ENCODE data around the gene VAT1. TPM values are rescaled to one million over a fixed set of nuclear protein-coding genes. Genes with fewer than 3 reads are reported as not detected.
A peak's percentile ranks its signal among the peaks of the same experiment; 100 is the strongest.

Gene VAT1
- total and polyA plus RNA-seq, 5 donors, result 71.6 to 107 (median 91.3) TPM

DNA sequence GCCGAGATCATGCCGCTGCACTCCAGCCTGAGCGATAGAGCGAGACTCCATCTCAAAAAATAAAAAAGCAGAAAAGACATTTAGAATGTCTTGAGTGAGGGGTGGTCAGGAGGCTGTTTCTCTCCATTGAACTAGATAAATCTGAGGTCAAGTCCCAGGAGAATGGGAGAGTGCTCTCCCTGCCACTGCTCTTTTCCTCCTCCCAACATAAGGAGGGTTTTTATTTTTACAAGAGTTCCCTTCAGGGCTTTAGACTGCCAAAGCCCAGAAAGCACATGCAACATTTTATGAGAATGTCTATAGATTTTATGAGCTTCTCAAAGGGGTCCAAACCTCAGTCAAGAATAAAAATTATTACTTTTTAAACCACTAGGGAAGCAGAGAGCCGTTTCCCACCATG, 4.4 kb upstream of the VAT1 start:
- no peaks in the 10 kb centered on the region for H3K9me3 ChIP-seq (ENCODE audit: control insufficient read depth, low read length)
- no peaks in the 10 kb centered on the region for H3K4me1 ChIP-seq (ENCODE audit: control insufficient read depth, insufficient read depth, low read length)
- no peaks in the 10 kb centered on the region for H3K27me3 ChIP-seq (ENCODE audit: control insufficient read depth, insufficient read depth)
- H3K4me3 ChIP-seq (ENCODE audit: low read length), result no peak overlapping the region
- WGBS, result 73% methylated on average over 5 of the region's 5 CpGs
- intact Hi-C loops (cut with DNase I), result loop anchor here in 3 of 4 donors (5.0 to 10.0 kb wide), 3 partner anchors 98 to 311 kb away; partner anchors contain the start of genes BRCA1 (in 2 of the 3) and NBR1 (in 1 of the 3)
- ATAC-seq (no peak), DNase-seq (no peak)
- H3K27ac ChIP-seq (ENCODE audit: low read length), result no peak overlapping the region

DNA sequence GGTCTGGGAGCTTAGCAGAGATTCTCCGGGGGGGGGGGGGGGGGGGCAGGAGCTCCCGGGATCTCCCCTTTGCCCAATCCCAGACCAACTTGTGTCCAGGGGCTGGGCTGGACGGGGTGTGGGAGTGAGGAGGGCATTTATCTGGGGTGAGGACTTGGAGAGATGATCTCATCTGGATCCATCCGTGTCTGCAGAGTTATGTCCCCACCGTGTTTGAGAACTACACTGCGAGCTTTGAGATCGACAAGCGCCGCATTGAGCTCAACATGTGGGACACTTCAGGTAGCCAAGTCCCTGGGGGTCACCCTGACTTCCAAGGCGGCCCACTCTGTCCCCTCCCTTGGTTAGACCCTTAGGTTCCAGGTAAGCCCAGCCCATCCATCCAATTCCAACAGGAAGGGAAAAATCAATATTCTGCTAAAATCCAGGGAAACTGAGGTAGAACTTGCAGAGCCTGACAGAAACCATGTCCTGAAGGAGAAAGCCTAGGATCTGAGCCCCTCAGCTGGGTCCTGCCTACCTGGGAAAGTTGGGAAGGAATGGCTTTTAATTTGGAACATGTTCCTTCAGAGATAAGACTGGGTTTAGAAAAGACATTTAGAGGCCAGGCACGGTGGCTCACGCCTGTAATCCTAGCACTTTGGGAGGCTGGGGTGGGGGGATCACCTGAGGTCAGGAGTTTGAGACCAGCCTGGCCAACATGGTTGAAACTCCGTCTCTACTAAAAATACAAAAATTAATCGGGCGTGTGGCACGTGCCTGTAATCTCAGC, 3.8 kb upstream of the VAT1 start:
- no peak for DNase-seq
- H3K27me3 ChIP-seq (ENCODE audit: control insufficient read depth, insufficient read depth), result no peaks in the 10 kb centered on the region
- H3K4me1 ChIP-seq (ENCODE audit: control insufficient read depth, insufficient read depth, low read length), result no peaks in the 10 kb centered on the region
- WGBS, result 61% methylated on average over 16 of the region's 16 CpGs
- intact Hi-C loops (cut with DNase I), result loop anchor here in 3 of 4 donors (5.0 to 10.0 kb wide), 3 partner anchors 99 to 311 kb away; partner anchors contain the start of genes BRCA1 (in 2 of the 3) and NBR1 (in 1 of the 3)
- no peaks in the 10 kb centered on the region for H3K9me3 ChIP-seq (ENCODE audit: control insufficient read depth, low read length)
- no peak overlapping the region for H3K4me3 ChIP-seq (ENCODE audit: low read length)
- H3K27ac ChIP-seq (ENCODE audit: low read length), result no peak overlapping the region
- ATAC-seq, result no peak

DNA sequence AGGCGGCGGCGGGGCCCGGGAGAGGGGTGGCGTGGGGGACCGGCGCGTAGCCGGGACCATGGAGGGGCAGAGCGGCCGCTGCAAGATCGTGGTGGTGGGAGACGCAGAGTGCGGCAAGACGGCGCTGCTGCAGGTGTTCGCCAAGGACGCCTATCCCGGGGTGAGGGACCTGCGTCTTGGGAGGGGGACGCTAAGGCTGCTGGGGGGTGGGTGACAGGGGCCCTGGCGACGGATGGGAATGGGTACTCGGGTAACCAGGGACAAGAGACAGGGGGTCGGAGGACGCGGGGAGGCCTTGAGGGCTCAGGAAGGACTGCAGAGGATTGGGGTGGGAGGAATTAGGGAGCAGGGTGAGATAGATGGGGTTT, 3.1 kb upstream of the VAT1 start:
- Histone ChIP-seq H3K27ac (ENCODE audit: low read length) (no peak overlapping the region), H3K27me3 (ENCODE audit: control insufficient read depth, insufficient read depth) (no peaks in the 10 kb centered on the region), H3K9me3 (ENCODE audit: control insufficient read depth, low read length) (no peaks in the 10 kb centered on the region), H3K4me1 (ENCODE audit: control insufficient read depth, insufficient read depth, low read length) (no peaks in the 10 kb centered on the region), H3K4me3 (ENCODE audit: low read length) (peak overlapping the region; percentile 58)
- DNase-seq (no peak), ATAC-seq (no peak)
- intact Hi-C loops (cut with DNase I), result loop anchor here in 3 of 4 donors (5.0 to 10.0 kb wide), 3 partner anchors 100 to 312 kb away; partner anchors contain the start of genes BRCA1 (in 2 of the 3) and NBR1 (in 1 of the 3)
- WGBS, result 8% methylated on average over 27 of the region's 27 CpGs

DNA sequence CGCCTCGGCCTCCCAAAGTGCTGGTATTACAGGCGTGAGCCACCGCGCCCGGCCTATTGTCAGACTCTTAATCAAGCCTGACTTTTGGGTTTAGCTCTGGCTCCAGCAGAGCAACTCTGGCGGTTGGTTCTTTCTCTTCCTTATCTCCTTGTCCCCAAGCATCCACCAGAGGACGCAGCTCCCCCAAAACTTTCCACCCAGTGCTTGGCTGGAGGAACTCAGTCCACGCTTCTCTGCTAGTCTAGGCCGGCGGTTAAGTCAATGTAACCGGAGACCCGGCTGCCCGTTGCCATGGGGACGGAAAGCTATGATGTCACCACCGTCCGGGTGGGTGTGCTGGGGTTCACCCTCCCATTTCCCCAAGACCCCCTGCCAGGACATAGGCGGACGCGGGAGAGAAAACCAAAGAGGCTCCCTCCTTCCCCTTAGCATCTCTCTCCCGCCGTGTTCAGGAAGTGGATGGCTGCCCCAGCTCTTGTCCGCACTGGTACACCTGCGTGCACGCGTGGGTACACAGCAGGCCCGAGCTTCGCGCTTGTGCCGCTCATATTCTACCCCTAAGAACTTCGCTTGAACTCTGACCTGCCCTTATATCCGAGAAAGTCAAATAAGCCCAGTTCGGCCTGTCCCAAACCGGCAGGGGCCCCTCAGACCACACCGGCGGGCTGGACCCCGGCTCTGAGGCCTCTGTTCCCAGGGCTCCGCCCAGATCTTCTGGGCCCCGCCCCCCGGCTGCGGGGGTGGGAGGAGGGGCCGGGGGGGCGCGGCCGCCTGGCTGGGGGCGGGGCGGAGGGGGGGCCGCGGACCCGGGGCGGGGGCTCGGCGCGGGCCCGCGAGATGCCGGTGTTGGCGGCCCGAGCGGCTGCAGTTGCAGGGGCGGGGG, 2.5 kb upstream of the VAT1 start, which contains the start of gene RND2:
TSS of gene RND2 (plus strand) at position 825 of the 883 bp plus-strand sequence. CDS start 117 bp downstream, outside the sequence.
- no peaks in the 10 kb centered on the region for H3K27me3 ChIP-seq (ENCODE audit: control insufficient read depth, insufficient read depth)
- H3K4me1 ChIP-seq (ENCODE audit: control insufficient read depth, insufficient read depth, low read length), result no peaks in the 10 kb centered on the region
- H3K27ac ChIP-seq (ENCODE audit: low read length), result peak within 1 kb of the TSS; percentile 21
- H3K9me3 ChIP-seq (ENCODE audit: control insufficient read depth, low read length), result no peaks in the 10 kb centered on the region
- ATAC-seq (peak; percentile 69 to 74), DNase-seq (peak; percentile 93 to 94 (median 93))
- peak within 1 kb of the TSS; percentile 58 for H3K4me3 ChIP-seq (ENCODE audit: low read length)
- intact Hi-C loops (cut with DNase I), result loop anchor here in 3 of 4 donors (5.0 to 10.0 kb wide), 3 partner anchors 100 to 313 kb away; partner anchors contain the start of genes BRCA1 (in 2 of the 3) and NBR1 (in 1 of the 3)
- WGBS, result under 1% methylated on average over 61 of the region's 61 CpGs

DNA sequence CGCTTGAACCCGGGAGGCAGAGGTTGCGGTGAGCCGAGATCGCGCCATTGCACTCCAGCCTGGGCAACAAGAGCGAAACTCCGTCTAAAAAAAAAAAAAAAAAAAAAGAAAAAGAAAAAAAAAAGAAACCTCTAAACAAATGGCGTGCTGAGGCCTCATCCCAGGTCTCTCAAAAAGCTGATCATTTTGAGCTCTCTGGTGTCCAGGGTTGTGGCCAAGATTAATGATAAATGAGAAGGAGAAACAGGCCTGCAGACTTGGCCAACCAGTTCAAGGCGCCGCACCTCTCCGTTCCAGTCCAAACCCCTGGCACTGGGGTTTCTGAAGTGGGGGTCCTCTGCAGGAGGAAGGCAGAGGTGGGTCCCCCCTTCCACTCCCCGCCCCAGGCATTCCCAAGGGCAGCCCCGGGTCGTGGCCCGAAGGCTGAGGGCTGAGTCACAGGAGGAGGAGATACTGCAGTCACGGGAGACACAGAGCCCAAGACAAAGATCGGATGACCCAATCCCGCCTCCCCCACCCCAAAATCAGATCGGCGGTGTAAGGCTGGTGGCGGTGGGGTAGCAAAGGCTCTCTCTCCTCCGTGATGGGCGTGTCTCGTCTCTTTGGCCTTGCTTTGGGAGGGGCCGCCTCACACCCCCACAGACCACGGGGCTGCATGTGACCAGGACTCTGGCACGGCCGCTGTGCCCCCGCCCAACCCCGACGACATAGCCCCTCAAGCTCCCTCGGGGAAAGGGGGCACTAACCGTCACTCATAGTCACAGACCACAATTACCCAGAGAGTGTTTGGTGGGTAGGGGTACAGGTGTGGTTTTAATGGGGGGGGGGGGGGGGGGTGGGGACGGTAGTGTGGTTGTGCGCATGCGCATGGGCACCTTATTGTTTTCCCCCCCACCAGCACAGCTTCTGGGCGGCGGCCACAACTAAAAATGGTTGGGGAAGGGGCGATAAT, 1.1 kb downstream of the VAT1 start:
- peak; percentile 41 to 53 for ATAC-seq
- peaks cover 7% of the 10 kb centered on the region for H3K4me1 ChIP-seq (ENCODE audit: control insufficient read depth, insufficient read depth, low read length)
- H3K27ac ChIP-seq (ENCODE audit: low read length), result peak overlapping the region; percentile 89
- 16% methylated on average over 39 of the region's 40 CpGs for WGBS
- H3K4me3 ChIP-seq (ENCODE audit: low read length), result peak overlapping the region; percentile 68
- H3K9me3 ChIP-seq (ENCODE audit: control insufficient read depth, low read length), result no peaks in the 10 kb centered on the region
- no peaks in the 10 kb centered on the region for H3K27me3 ChIP-seq (ENCODE audit: control insufficient read depth, insufficient read depth)
- intact Hi-C loops (cut with DNase I), result loop anchor here in 3 of 4 donors (10.0 kb wide), 2 partner anchors 104 to 154 kb away; partner anchors contain the start of genes BRCA1 (in 2 of the 3) and NBR1 (in 1 of the 3)
- peak; percentile 83 to 91 (median 89) for DNase-seq

DNA sequence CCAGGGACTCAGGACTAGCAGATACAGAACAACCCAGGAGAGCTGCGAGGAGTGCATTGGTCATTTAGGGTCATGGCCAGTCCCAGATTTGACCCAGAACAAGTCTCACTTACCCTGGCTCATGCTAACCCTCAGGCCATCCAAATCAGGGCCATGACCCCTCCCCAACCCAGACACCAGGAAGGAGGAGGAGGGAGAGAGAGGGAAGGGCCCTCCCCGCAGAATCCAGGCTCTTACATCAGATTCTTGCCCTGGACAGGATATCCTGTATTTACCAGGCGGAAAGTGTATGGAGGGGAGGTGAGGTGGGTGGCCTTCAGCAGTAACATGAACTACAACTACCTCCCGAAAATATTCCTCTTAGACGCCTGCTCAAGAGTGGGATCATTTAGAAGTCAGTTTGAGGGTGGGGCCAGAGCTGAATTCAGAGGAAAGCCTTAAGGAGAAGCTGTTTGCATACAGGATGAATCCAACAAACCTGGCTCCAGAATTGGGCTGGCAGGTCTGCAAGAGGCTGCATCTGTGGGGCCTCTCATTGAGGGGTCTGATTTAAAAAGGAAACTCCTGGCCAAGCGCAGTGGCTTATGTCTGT, 2.1 kb downstream of the VAT1 start:
- peak in 1 of 2 donors; percentile 29 for ATAC-seq
- no peak overlapping the region for H3K4me3 ChIP-seq (ENCODE audit: low read length)

DNA sequence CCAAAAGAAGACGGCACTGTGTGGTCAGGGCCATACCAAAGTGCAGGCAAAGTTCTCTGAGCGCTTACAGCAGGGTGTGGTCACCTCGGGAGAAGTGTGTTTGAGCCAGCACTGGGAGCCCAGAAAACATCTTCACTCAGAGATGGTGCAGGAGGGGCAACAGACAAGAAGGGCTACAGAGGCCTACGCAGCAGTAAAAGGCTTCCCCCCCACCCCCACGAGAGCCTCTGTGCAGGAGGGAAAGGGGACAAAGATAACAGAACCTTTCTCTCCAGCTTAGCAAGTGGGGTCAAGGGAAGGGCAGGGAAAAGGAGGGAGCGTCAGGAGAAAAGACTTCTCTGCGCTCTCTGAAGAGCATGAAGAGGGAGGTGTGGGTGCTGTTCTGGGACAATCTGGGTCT, 2.8 kb downstream of the VAT1 start:
- peak in 1 of 3 donors; percentile 66 for DNase-seq
- Histone ChIP-seq H3K27ac (ENCODE audit: low read length) (peak overlapping the region; percentile 87), H3K4me3 (ENCODE audit: low read length) (no peak overlapping the region), H3K9me3 (ENCODE audit: control insufficient read depth, low read length) (no peaks in the 10 kb centered on the region), H3K27me3 (ENCODE audit: control insufficient read depth, insufficient read depth) (no peaks in the 10 kb centered on the region), H3K4me1 (ENCODE audit: control insufficient read depth, insufficient read depth, low read length) (peaks cover 19% of the 10 kb centered on the region)
- 26% methylated on average over 7 of the region's 7 CpGs for WGBS
- no peak for ATAC-seq
- intact Hi-C loops (cut with DNase I), result no loop called here

More for the DNA sequence above, 2.1 kb downstream of the VAT1 start:
- Histone ChIP-seq H3K4me1 (ENCODE audit: control insufficient read depth, insufficient read depth, low read length) (peaks cover 12% of the 10 kb centered on the region), H3K27me3 (ENCODE audit: control insufficient read depth, insufficient read depth) (no peaks in the 10 kb centered on the region), H3K9me3 (ENCODE audit: control insufficient read depth, low read length) (no peaks in the 10 kb centered on the region), H3K27ac (ENCODE audit: low read length) (peak overlapping the region; percentile 87)
- intact Hi-C loops (cut with DNase I), result loop anchor here in 3 of 4 donors (10.0 kb wide), 2 partner anchors 105 to 155 kb away; partner anchors contain the start of genes BRCA1 (in 2 of the 3) and NBR1 (in 1 of the 3)
- 53% methylated on average over 6 of the region's 6 CpGs for WGBS
- peak in 2 of 3 donors; percentile 44 to 73 for DNase-seq

DNA sequence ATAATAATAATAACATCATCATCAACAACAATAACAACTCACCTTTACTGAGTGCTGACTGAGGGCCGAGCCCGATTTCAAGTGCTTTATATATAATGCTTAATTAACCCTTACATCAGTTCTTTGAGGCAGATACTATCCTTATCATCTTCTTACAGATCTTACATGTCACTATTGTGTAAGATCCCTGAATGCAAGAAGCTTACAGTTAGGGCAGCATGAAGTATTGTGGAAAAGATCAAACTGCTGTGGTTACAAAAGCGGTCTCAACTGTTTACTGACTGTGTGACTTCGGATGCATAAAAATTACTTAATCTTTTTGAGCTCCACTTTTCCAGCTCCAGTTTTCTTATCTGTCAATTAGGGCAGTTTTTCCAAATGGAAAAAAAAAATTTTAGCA, 3.3 kb downstream of the VAT1 start:
- no peak for DNase-seq
- Histone ChIP-seq H3K4me1 (ENCODE audit: control insufficient read depth, insufficient read depth, low read length) (peaks cover 22% of the 10 kb centered on the region), H3K27me3 (ENCODE audit: control insufficient read depth, insufficient read depth) (no peaks in the 10 kb centered on the region), H3K27ac (ENCODE audit: low read length) (no peak overlapping the region), H3K4me3 (ENCODE audit: low read length) (no peak overlapping the region), H3K9me3 (ENCODE audit: control insufficient read depth, low read length) (no peaks in the 10 kb centered on the region)
- 31% methylated on average over 4 of the region's 4 CpGs for WGBS
- no peak for ATAC-seq
- intact Hi-C loops (cut with DNase I), result no loop called here

DNA sequence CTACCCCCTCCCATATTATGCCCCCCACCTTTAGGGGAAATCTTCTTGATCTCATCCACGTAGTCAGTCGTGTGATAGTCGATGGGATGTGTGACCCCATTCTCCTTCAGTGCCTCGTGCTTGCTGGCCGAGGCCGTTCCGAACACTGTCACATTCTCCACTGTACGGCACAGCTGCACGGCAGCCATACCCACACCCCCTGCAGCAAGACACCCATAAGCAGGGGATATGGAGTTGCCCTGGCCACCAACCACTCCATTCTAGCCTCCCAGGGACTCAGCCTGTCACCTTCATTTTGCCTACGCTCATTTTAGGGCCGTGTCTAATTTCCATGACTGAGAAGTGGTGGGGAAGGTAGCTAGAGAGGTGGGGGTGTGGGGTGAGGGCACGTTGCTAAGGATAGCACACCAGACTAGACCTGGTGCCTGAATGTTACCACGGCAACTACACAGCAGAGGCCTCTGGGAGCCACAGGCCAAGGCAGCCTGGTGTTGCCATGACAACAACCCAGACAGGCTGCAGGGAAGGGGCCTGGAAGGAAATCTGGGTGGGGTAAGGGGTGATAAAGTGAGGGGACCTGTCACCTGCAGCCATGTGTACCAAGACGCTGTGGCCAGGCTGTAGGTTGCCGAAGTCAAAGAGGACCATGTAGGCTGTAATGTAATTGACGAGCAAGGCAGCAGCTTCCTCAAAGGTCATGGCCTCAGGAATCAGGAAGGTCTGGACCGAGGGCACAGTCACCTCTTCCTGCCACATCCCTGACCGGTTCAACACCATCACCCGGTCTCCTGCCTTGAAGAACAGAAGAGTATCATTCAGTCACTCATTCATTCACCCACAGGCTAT, 4.0 kb downstream of the VAT1 start:
- WGBS, result 59% methylated on average over 19 of the region's 19 CpGs
- Histone ChIP-seq H3K4me3 (ENCODE audit: low read length) (no peak overlapping the region), H3K27ac (ENCODE audit: low read length) (peak overlapping the region; percentile 11), H3K9me3 (ENCODE audit: control insufficient read depth, low read length) (no peaks in the 10 kb centered on the region), H3K4me1 (ENCODE audit: control insufficient read depth, insufficient read depth, low read length) (peaks cover 22% of the 10 kb centered on the region), H3K27me3 (ENCODE audit: control insufficient read depth, insufficient read depth) (no peaks in the 10 kb centered on the region)
- DNase-seq, result no peak
- no peak for ATAC-seq
- intact Hi-C loops (cut with DNase I), result no loop called here
